ELF-1 (cell line): ENCODE data around the gene IGFLR1.

Source experiments
- DNase-seq: peaks from one replicate; pipeline ENCODE4 v3.0.0-alpha.2; 2016; ENCODE audit warnings: low read depth, low spot score

The IGFLR1 gene

DNA sequence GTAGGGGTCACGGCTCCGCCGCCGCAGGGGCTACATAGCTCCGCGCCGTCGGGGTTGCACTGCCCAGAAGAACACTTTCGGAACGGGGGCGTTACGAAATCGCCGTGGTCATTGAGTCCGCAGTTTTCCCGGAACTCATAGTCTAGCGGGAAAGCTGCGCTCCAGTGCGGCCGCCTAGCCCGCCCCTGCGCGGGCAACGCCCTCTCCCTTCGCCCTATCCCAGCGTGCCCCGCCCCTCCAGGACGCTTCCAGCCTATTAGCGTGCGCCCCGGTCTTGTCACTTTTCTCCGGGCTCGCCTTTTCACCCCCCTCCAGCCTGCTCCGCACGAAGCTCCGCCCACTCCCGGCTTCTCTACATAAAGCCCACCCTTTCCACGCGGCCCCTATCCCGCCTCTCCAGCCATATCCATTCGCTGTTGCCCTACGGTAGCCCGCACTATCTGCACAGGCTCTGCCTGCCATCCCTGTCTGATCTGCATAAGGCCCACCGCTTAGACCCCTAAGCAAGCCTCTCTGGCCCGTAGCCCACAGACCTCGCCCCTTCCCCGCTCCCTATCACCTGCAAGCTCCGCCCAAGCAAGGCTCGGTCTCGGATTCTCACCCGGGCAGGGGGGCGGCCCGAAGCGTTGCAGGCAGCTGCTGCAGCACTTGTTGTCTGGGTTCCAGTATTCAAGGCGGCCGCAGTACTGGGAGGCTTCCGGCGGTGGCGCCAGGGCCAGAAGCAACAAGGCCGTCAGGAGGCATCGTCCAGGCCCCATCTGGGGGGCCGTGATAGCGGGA is 1.6 kb downstream of the IGFLR1 start:
- DNase-seq = peak; percentile 99

GRCh38 chr19:35740108-35740422 is 2.2 kb downstream of the IGFLR1 start:
- DNase-seq = no peak

DNA sequence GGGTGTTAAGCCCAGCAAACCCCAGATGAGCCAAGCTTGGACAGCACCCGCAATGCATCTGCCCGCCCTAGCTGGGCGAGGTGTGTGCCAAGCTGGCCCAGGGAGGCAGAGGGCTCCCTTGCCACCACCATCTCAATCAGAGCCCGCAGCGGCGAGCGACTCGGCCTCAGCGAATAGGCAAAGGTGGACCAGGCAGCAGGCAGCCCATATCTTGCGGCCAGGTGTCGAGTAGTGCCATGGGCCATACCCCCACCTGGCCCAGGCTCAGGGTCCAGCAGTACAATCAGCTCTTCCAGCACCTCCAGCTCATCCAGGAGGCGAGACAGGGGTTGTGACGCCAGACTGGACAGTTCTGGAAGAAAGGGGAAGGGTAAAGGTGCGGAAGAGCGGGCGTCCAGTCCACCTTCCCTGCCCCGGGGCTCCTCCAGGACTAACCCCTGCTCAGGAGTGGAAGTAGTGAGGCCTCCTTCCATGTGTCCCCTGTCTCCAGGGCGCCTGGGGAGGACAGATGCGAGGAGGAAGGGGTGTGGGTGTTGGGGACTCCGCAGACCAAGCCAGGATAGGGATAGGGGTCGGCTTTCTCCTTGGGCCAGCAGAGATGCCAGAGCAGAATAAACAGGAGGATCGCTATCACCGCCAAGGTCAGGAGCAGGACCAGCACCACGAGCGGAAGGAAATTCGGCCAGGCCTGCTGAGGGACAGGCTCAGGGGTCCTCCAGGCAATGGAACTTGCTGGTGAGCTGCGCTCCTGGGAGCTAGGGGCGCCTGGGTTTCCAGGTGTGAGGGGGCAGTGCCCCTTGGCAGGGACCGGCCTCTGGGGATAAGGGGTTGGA is 2.8 kb downstream of the IGFLR1 start:
- no peak for DNase-seq

DNA sequence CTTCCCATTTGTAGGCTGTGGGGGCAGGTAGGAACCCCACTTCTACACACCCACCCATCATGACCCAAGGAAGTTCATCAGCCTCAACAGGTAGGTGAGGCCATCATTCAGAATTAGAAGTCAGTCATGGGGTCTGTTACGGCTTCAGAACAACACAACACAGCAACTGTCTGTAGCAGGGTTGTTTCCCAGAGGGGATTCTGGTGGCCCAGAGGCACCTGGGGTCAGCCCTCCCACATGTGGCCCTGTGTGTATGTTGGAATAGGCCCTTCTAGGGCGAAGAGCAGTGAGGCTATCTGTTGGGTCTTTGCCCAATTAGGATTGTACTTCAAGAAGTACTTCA is 3.4 kb downstream of the IGFLR1 start:
- DNase-seq = no peak

GRCh38 chr19:35738021-35738886 is 4.0 kb downstream of the IGFLR1 start:
- no peak for DNase-seq

- no peak for DNase-seq
Observed at GRCh38 chr19:35736913-35737886, 5.1 kb downstream of the IGFLR1 start.

DNA sequence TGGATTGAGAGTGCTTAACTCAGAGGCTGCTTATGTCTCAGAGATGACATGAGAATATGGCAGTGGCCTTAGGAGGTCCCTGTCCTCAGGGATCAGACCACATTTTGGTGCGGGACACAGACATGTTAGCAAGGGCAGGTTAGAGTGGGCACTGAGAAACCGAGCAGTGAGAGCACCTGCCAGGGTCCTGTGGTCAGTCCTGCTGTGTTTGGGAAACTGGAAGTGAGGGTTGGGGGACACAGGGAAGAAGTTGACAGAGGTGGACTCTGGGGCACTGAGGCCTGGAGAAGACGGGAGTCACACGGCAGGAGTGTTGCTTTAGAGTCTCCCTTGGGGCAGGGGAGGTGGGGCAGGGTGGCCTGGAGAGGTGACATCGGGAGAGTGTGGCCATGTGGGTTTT is 7.4 kb downstream of the IGFLR1 start:
- no peak for DNase-seq

GRCh38 chr19:35734273-35734672 is 8.0 kb downstream of the IGFLR1 start:
- DNase-seq = no peak

GRCh38 chr19:35733180-35734125 is 8.8 kb downstream of the IGFLR1 start:
- DNase-seq = no peak

DNA sequence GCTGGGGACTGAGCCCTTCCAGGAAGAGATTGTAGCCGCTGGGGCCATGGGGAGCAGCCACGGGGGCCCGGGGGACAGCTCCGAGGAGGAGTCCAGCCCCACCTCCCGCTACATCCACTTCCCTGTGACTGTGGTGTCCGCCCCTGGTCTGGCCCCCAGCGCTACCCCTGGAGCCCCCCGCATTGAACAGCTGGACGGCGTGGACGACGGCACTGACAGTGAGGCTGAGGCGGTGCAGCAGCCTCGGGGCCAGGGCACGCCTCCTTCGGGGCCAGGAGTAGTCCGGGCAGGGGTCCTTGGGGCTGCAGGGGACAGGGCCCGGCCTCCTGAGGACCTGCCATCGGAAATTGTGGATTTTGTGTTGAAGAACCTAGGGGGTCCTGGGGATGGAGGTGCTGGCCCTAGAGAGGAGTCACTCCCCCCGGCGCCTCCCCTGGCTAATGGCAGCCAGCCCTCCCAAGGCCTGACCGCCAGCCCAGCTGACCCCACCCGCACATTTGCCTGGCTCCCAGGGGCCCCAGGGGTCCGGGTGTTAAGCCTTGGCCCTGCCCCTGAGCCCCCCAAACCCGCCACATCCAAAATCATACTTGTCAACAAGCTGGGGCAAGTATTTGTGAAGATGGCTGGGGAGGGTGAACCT is 9.6 kb downstream of the IGFLR1 start:
- no peak for DNase-seq

DNA sequence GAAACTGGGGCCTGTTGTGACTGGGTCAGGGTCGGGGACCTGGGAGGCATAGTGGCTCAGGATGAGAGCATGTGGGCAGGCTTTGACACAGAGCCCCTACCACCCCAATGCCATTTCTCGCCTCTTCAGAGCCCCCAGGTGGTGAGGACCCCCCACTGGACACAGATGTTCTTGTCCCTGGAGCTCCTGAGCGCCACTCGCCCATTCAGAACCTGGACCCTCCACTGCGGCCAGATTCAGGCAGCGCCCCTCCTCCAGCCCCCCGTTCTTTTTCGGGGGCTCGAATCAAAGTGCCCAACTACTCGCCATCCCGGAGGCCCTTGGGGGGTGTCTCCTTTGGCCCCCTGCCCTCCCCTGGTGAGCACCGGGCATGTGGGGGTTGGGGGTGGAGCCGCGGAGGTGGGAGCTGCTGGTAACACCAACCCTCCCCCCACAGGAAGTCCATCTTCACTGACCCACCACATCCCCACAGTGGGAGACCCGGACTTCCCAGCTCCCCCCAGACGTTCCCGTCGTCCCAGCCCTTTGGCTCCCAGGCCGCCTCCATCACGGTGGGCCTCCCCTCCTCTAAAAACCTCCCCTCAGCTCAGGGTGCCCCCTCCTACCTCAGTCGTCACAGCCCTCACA is 10.4 kb downstream of the IGFLR1 start:
- DNase-seq = no peak

- no peak for DNase-seq
Observed at GRCh38 chr19:35731353-35731752, 10.9 kb downstream of the IGFLR1 start.

DNA sequence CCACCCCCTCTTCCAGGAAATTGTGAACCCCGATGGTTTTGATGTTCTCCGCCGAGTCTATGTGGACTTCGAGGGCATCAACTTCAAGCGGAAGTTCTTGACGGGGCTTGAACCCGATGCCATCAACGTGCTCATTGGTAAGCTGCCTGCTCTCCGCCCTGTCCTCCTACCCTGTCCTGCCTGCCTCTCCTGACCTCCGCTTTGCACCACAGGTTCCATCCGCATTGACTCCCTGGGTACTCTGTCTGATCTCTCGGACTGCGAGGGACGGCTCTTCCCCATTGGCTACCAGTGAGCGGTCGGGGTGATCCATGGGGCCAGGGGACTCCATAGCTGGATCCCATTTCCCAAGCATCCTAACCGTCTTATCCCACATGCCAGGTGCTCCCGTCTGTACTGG is 11.9 kb downstream of the IGFLR1 start:
- no peak for DNase-seq

DNA sequence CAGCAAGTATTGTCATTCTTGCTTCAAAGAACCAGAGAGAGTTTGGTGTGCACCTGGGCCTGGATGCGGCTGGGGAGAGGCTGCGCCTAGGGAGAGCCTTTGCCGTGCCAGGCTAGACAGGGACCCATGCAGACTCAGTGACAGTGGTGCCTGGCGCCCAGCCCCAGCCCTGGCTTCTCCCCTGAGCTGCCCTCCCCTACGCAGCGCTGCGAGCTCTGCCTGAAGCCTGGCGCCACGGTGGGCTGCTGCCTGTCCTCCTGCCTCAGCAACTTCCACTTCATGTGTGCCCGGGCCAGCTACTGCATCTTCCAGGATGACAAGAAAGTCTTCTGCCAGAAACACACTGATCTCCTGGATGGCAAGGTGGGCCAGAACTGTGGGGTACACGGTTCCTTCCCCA is 12.5 kb downstream of the IGFLR1 start:
- no peak for DNase-seq

- no peak for DNase-seq
Observed at GRCh38 chr19:35729021-35729420, 13.2 kb downstream of the IGFLR1 start.

DNA sequence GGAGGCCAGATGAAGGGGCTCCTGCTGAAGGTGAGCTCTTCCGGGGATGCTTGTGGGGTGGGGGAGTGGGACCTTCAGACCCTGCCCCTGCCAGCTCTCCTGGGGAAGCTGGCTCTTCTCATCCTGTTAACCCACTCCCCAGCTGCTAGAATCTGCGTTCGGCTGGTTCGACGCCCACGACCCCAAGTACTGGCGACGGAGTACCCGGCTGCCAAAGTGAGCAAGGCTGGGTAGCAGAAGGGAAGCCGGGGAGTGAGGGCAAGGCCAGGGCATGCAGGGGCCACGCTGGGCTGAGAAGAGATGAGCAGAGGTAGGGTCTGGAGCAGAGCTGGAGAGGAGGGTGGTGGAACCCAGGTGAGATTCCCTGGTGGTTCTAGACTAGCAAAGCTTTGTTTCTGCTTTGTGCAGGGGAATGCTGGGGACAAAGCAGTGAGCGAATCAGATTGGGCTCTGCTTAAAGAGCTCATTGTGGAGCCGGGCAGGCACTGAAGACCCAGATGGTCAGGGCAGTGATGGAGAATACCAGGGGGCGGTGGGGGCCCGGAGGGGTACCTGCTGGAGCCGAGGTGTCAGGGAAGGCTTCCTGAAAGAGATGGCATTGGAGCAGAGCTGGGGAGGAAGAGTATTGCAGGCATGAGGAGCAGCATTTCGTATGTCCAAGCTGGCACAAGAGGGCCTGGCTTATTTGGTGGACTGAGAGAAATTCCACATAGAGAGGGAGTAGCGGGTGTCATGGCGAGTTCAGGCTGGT is 14.1 kb downstream of the IGFLR1 start:
- no peak for DNase-seq

- DNase-seq = no peak
Observed at GRCh38 chr19:35727053-35727955, 14.9 kb downstream of the IGFLR1 start.
